NCI-H1105 treated with DMSO at 0.1 percent for 48 hours (cell line): ENCODE results near the gene MBTPS1.

ENCODE experiments used
- DNase-seq: peaks from one replicate; lab custom pipeline; 2025; lab: John Stamatoyannopoulos, UW

MBTPS1 gene

GRCh38 chr16:84098939-84099338, 17.8 kb downstream of the MBTPS1 start:
- no peak for DNase-seq

DNA sequence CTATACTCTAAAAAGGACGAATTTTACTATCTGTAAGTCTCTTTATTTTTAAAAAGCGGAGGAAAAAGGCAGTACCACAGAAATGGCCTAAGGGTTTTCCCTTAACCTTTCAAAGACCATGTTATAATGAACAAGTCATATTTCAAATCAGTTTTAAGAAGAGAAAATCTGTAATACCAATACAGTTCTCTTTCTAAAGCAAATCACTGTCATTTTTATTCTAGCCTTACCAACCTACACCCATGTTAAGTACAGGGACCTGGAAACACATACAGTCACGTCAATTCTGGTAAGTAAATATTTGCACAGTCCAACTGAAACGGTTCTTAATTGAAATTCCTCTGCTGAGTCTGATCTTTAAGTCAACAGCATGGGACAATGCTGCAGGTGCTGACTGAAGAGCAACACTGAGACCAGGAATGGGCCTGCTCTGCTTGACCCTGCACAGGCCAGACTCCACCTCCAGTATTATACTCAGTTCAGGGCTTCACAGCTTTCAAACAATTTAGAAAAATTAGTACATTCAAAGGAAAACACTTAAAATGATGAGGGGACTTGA, 20.2 kb downstream of the MBTPS1 start:
- no peak for DNase-seq

- DNase-seq: no peak
These were observed 21.3 kb downstream of the MBTPS1 start for GRCh38 chr16:84095466-84095865.

DNA sequence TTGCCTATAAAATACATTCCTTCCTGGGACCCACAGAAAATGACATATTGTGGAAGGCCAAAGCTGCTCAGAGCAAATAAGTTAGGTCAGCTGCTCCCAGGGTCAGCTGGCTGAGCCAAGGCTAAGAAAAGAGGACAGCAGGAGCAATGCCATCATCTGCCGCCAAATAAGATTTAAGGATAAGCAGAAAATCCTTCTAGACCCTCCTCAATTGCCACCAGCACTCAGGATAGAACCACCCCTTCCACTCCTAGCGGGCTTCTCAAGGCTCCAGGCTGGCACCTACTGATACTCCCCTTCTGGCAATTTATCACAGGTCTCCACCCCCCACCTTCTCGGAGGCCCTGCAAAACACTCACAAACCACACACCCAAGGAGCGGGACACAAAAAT, 22.9 kb downstream of the MBTPS1 start:
- DNase-seq: no peak

DNA sequence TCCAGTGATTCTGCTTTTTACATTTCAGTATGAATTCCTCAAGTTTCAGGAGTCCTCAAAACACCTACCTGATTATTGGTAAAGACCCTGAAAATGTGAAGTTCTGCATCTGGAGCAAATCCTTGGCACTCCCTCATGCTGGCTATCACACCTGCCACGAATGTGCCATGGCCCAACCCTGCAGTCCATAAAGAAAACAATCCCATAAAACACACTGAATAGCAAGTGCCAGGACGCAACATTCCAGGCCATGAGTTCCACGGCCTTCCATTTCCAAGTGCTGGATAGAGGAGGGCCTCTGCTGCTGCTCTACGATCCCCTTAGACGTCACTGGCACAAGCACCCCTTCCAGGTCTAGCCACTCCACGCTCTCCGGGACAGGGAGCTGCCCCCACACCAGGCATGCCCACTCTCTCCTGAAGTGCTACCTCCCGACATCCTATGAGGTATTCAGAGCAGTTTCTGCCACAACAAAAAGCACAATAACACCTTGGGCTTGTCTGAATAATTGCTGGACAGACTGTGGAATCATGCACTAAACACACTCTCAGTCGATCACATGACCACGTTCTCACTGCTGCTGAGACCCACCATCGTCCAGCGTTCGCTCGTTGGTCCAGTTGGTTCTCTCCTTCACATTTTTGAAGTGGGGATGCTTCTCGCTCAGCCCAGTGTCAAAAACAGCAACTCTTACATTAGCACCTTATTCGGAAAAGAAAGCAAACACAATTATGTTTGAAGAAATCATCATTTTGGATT, 23.4 kb downstream of the MBTPS1 start:
- DNase-seq: no peak

GRCh38 chr16:84091460-84091859, 25.3 kb downstream of the MBTPS1 start:
- no peak for DNase-seq

- DNase-seq: no peak
These were observed 26.5 kb downstream of the MBTPS1 start for GRCh38 chr16:84090211-84090610.

DNA sequence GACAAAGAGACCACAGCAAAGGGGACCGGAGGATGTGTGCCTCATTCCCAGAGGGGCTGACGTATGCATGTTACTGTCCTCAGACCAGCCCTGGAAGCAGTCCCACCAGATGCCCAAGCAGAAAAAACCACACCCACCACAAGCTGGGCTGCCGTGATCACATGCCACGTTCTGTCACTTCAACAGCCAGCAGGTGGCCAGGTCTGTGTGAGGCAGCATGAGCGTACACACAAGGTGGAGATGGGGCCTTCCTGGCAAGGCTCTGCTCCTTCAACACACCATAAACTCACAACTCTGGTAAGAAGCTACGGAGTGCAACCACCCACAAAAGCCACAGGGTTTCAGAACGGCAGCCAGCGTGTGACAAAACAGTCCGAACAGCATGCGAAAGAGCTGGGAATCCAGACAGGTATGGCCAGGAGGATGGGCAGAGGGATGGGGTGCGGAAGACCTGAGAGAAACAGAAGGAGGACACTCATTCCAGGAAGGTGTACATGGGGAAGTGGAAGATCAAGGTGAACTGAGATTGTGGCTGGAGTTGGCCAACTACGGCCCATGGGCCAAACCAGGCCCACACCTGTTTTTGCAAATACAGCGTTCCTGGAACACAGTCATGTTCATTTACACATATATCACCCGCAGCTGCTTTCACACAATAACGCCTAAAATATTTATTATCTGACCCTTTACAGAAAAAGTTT, 27.9 kb downstream of the MBTPS1 start:
- DNase-seq: no peak

GRCh38 chr16:84087466-84088151, 29.1 kb downstream of the MBTPS1 start:
- DNase-seq: no peak

- DNase-seq: no peak
These were observed 29.7 kb downstream of the MBTPS1 start for GRCh38 chr16:84087001-84087400.

DNA sequence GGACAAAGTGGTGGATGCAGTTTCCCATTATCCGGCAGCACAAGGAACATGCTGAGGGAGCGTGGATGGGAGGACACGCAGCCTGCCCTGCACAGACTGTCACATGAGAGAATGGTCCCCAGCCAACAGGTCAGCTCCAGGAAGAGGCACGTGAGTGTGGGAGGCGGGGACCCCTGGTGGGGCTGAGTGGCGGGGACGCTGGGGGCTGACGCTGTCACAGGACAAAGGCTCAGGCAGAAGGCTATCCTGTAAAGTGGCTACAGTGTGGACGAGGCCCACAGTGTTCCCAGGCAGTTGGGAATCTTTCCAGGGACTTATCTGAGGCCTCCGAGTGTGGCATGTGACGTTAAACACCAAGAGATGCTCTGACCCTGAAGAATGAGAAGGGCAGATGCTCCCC, 30.4 kb downstream of the MBTPS1 start:
- DNase-seq: no peak

DNA sequence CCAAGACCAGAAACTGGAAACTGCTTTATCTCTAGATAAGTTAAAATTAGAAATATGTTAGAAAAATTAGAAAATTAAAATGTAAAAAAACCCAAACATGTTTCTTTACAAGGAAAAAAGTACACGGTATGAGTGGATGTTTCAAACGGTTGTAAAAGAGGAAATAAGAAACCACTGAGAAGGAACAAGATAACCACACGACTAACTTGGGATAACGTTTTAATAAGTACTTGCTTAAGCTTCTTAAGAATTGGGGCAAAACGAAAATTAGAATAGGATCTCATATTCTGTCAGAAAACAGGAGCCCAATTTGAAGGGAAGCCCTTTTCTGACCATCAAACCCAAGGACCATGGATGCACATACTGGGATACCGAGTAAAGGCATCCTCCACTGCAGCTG, 31.0 kb downstream of the MBTPS1 start:
- DNase-seq: no peak

DNA sequence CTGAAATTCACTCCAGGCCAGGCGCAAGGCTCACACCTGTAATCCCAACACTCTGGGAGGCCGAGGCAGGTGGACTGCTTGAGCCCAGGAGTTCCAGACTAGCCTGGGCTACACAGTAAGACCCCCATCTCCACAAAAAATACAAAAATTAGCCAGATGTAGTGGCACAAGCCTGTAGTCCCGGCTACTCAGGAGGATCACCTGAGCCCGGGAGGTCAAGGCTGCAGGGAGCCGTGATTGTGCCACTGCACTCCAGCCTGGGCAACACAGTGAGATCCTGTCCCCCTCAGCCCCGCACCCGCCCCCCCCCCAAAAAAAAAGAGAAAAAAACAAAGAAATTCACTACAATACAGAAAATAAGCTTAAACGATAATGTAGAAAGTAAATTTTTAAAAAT, 31.5 kb downstream of the MBTPS1 start:
- DNase-seq: no peak

DNA sequence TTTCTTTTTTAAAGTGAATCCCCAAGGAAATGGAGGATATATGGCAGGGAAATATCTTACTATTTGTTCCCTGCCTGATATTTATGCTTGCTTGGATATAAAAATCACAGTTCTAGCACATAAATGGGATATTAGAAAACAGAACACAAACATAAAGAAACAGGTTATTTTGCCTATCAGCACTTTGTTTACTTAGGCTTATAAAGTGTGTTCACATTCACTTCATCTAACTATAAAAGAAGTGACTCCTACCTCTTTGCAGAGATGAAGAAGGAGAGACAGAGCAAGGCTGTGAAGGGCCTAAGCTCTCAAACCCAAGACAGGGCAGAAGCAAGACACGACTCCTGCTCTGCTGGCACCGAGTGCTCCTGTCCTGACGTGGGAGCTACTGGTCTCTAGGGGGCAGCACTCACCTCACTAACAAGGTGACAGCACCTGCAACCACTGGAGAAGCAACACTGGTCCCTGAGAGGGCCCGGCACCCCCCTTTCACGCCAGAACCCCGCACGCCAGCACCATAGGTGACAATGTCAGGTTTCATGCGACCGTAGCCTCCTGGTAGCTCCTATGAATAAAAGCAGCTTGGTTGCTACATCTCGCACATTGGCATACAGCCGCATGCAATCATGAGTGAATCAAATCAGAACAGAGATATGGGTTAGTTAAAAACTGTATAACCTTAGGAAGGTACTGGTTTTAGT, 32.0 kb downstream of the MBTPS1 start:
- peak; percentile 33 for DNase-seq

DNA sequence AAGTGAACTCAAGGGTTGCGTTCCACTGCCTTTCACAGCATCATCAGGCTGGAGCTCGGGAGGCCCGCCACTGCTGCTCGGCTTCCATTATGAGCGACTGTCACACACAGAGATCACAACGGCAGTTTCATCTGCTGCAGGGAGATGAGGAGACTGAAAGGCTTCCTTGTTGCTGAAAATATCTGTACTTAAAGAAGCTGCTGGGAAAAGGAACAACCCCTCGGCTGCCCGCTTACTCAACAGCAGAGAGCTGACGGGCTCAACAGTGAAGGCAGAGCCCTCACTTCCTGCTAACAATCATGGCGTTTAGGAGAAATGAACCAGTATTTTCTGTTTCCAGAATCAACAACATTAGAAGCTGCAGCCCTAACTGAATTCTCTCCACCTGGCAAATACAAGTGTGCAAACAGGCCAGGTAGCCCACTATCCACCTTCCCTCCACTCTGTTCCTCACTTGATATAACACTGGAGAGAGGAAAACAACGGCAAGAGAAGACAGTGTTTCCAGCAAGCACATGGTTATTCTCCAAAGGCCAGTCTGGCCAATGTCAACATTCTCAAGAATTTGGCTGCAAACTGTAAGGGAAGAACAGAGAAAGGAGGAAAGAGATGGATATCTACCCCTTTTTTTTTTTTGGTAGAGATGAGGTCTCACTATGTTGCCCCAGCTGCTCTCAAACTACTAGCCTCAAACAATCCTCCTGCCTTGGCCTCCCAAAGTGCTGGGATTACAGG, 33.7 kb downstream of the MBTPS1 start:
- no peak for DNase-seq

DNA sequence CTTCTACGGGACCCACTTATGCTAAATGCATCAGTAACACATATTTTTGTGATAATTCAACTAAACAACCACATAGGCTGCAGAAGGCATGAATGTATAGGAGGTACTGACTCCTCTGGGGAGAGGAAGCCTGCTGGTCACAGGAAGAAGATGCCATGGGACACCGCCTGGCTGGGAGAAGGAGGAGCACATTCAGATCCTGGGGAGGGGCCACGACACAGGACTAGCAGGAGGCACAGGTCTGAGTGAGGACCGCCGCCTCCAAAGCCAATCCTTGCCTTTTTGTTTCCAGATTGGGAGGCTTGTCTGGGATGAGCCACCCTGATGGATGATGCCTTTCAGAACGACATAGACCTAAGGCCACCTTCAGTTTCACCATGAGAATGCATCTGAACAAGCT, 34.6 kb downstream of the MBTPS1 start:
- no peak for DNase-seq

GRCh38 chr16:84081446-84081989, 35.2 kb downstream of the MBTPS1 start:
- DNase-seq: no peak

DNA sequence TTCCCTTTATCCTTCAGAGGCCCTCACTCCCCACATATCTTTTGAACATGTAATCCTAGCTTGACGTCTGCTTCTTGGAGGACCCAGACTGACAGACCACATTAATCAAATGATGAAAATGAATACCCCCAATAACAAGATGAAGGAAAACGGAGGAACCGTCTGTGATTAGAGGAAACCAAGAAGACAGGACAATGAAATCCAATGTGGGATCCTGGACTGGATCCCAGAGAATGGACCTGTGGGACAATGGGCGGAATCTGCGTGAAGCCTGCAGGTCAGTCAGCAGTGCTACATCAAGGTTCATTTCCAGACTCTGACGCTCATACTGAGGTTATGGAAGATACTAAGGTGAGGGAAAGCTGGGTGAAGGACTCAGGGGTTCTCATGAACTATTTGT, 35.9 kb downstream of the MBTPS1 start:
- DNase-seq: no peak

DNA sequence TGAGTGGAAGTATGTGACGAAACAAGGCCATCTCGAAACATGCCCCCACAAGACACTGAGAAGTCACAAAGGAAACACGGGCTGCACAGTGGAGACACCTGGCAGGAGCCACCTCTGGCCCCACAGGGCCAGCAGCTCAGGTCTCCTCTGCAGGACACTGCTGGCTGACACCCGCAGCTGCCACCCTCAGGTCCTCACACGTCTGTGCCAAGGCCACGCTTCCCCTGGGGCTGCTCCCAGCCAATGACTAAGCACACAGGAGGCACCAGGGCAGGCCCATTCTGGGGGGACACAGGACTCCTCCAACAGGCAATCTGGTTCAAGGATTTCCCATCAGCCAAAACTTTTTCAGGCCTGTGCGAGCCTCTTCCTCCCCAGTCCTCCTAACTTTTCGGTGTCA, 36.4 kb downstream of the MBTPS1 start:
- no peak for DNase-seq

DNA sequence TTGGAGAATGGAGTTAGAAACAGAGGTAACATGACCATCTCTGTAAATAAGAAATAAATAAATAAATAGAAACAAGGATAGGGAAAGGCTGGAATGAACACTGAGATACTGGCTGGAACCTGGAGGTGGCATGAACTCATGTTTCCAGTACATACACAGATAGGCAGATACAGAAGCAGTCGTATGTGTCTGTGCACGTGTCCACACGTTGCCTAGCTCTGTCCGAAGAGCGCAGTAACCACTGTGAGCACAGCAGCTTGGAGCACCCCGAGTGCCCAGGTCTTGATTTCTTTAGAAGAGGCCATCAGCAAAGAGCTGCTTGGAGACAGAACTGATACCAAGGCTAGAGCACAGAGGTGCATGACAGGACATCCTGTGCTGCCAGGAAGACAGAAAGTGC, 37.1 kb downstream of the MBTPS1 start:
- no peak for DNase-seq

GRCh38 chr16:84075376-84075775, 41.4 kb downstream of the MBTPS1 start:
- DNase-seq: no peak
